Measurements from ENCODE around the gene FRMD6. TPM values are rescaled to one million over a fixed set of nuclear protein-coding genes. Genes with fewer than 3 reads are reported as not detected.

FRMD6 gene
- polyA plus RNA-seq, 1 experiment = 507 TPM

DNA sequence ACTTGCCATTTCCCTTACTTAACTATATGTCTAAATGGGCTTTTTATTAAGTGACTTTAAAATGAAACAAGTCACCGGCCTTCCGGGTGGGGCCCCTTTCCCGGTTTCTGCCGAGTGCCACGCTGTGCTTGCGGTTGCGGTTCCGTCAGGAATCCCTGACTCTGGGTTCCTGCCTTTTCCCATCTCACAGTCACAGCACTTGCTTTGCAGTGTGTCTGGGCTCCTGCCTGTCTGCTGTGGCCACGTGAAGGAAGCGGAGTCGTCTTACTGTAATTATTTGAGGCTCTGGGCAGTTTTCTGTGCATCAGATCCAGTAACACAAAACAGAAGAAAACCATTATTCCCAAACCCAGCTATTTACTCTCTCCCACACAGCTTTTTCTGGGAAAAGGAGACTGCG, 44.0 kb upstream of the FRMD6 start:
- H3K36me3 ChIP-seq (ENCODE audit: control insufficient read depth, insufficient read depth, low read length) = no peaks in the 10 kb centered on the region
- peak; percentile 99 for DNase-seq (ENCODE audit: low read depth)
- ChIA-PET CTCF (interaction anchor here (0.8 to 2.1 kb wide), 2 partner anchors 45 to 324 kb away, joined by 3 to 7 read pairs; no protein-coding TSS in a partner anchor), POLR2A (interaction anchor here (0.6 kb wide), 1 partner anchor 45 kb away, joined by 3 read pairs; no protein-coding TSS in a partner anchor)
- TF ChIP-seq, protein P1, sequence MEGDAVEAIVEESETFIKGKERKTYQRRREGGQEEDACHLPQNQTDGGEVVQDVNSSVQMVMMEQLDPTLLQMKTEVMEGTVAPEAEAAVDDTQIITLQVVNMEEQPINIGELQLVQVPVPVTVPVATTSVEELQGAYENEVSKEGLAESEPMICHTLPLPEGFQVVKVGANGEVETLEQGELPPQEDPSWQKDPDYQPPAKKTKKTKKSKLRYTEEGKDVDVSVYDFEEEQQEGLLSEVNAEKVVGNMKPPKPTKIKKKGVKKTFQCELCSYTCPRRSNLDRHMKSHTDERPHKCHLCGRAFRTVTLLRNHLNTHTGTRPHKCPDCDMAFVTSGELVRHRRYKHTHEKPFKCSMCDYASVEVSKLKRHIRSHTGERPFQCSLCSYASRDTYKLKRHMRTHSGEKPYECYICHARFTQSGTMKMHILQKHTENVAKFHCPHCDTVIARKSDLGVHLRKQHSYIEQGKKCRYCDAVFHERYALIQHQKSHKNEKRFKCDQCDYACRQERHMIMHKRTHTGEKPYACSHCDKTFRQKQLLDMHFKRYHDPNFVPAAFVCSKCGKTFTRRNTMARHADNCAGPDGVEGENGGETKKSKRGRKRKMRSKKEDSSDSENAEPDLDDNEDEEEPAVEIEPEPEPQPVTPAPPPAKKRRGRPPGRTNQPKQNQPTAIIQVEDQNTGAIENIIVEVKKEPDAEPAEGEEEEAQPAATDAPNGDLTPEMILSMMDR (IDR thresholded peaks at IDR 0.05; ENCODE audit: insufficient read depth, low read depth, low read length) = no peak
- H3K4me3 ChIP-seq (ENCODE audit: low read depth, low read length) = peak overlapping the region; percentile 6; the same call in 1 of the 2 replicates
- no peaks in the 10 kb centered on the region for H3K27me3 ChIP-seq (ENCODE audit: control insufficient read depth, insufficient read depth, low read length)

DNA sequence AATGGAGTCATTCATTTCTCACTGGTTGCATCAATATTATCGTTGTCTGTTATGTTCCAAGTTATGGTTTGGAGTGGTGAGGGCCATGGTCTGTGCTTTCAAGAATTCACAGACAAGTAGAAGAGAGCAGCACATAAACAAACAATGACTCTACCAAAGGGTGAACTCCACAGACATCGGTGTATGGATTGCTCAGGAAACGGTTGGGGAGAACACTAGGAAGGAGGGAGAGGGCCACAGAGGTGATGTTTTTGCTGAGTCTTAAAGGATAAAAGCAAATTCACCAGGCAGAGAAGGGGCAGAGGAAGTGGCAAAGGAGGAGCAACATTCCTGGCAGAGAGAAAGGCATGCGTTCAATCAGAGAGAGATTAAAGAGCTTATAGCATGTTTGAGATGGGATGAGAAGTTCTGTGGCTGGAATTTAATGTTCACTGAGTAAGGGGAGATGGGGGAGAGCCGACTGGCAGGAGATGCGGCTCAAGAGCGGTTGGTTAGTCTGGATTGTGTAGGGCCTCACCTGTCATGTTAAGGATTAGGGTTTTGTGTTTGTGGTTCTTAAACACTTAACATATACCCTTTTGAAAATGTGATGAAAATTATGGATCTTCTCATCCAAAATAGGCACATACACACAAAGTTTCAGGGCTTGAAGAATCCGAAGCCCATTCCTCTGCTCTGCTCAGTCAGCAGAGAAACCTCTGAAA, 42.3 kb upstream of the FRMD6 start:
- H3K4me3 ChIP-seq (ENCODE audit: low read depth, low read length) = no peak overlapping the region
- TF ChIP-seq, protein P1 (IDR thresholded peaks at IDR 0.05; ENCODE audit: insufficient read depth, low read depth, low read length) = no peak
- CTCF ChIA-PET = interaction anchor here (1.6 to 2.1 kb wide), 2 partner anchors 166 to 326 kb away, joined by 4 to 7 read pairs; no protein-coding TSS in a partner anchor
- no peak for DNase-seq (ENCODE audit: low read depth)
- POLR2A ChIA-PET = no interaction called here
- no peaks in the 10 kb centered on the region for H3K36me3 ChIP-seq (ENCODE audit: control insufficient read depth, insufficient read depth, low read length)
- no peaks in the 10 kb centered on the region for H3K27me3 ChIP-seq (ENCODE audit: control insufficient read depth, insufficient read depth, low read length)

DNA sequence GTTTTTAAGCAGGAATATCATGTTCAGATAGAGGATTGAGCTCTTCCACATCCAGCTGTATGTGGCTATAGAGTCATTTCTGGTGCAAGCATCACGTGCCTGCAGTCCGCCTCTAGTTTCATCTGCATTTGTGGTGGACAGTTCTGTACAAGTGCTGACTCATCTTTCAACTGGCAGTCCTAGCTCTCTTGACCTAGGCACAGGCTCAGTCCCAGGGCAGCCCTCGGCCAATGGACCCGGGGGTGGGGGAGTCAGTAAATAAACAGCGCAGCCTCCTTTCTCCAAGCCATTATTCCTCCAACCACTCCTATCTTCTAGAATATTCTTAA, 41.8 kb upstream of the FRMD6 start:
- no peak overlapping the region for H3K4me3 ChIP-seq (ENCODE audit: low read depth, low read length)
- POLR2A ChIA-PET = no interaction called here
- TF ChIP-seq, protein P1 (IDR thresholded peaks at IDR 0.05; ENCODE audit: insufficient read depth, low read depth, low read length) = no peak
- DNase-seq (ENCODE audit: low read depth) = no peak
- H3K36me3 ChIP-seq (ENCODE audit: control insufficient read depth, insufficient read depth, low read length) = no peaks in the 10 kb centered on the region
- CTCF ChIA-PET = interaction anchor here (2.1 kb wide), 1 partner anchor 327 kb away, joined by 7 read pairs; no protein-coding TSS in a partner anchor
- no peaks in the 10 kb centered on the region for H3K27me3 ChIP-seq (ENCODE audit: control insufficient read depth, insufficient read depth, low read length)

DNA sequence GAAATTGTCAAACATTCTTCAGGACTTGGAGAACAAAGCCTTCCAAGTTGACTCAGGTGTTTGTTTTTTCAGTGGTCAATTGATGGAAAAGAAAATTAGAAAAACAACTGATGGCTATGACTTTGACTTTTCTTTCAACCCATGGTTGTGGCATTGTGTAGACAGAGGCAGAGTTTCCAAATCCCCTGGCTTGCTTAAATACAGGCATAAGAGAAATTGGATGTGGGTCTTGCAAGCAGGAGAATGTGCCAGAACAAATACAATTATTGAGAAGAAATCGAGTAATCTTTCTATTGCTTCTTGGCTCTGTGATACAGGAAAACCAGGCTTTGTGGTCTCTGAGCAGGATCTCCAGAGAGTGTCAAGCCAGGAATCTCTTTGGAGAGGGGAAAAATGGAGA, 40.9 kb upstream of the FRMD6 start:
- ChIA-PET CTCF (interaction anchor here (1.0 kb wide), 1 partner anchor 165 kb away, joined by 3 read pairs; no protein-coding TSS in a partner anchor), POLR2A (no interaction called here)
- TF ChIP-seq, protein P1 (IDR thresholded peaks at IDR 0.05; ENCODE audit: insufficient read depth, low read depth, low read length) = no peak
- no peaks in the 10 kb centered on the region for H3K27me3 ChIP-seq (ENCODE audit: control insufficient read depth, insufficient read depth, low read length)
- H3K4me3 ChIP-seq (ENCODE audit: low read depth, low read length) = no peak overlapping the region
- no peaks in the 10 kb centered on the region for H3K36me3 ChIP-seq (ENCODE audit: control insufficient read depth, insufficient read depth, low read length)
- no peak for DNase-seq (ENCODE audit: low read depth)

DNA sequence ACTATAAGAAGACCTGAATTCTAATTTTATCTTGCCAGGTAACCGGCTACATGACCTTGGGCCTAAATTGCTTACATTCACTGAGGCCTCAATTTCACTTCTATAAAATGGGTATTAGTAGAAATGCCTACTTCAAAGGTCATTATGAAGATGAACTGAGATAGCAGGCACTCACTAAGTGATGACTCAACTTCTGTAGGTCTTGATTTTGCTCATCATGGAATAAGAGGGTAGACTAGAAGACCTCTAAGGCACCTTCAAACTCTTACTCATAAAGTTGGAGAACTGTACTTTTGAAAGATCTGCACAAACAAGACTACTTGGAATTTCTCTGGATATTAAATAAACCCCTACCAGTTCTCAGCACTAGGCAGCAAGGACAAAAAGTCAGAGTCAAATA, 39.3 kb upstream of the FRMD6 start:
- ChIA-PET POLR2A (no interaction called here), CTCF (interaction anchor here (1.1 kb wide), 1 partner anchor 79 kb away, joined by 3 read pairs; no protein-coding TSS in a partner anchor)
- TF ChIP-seq, protein P1 (IDR thresholded peaks at IDR 0.05; ENCODE audit: insufficient read depth, low read depth, low read length) = no peak
- no peak overlapping the region for H3K4me3 ChIP-seq (ENCODE audit: low read depth, low read length)
- H3K27me3 ChIP-seq (ENCODE audit: control insufficient read depth, insufficient read depth, low read length) = no peaks in the 10 kb centered on the region
- H3K36me3 ChIP-seq (ENCODE audit: control insufficient read depth, insufficient read depth, low read length) = no peaks in the 10 kb centered on the region
- no peak for DNase-seq (ENCODE audit: low read depth)
